ENCODE data around the gene TRABD2B.

- TF ChIP-seq, protein P1, sequence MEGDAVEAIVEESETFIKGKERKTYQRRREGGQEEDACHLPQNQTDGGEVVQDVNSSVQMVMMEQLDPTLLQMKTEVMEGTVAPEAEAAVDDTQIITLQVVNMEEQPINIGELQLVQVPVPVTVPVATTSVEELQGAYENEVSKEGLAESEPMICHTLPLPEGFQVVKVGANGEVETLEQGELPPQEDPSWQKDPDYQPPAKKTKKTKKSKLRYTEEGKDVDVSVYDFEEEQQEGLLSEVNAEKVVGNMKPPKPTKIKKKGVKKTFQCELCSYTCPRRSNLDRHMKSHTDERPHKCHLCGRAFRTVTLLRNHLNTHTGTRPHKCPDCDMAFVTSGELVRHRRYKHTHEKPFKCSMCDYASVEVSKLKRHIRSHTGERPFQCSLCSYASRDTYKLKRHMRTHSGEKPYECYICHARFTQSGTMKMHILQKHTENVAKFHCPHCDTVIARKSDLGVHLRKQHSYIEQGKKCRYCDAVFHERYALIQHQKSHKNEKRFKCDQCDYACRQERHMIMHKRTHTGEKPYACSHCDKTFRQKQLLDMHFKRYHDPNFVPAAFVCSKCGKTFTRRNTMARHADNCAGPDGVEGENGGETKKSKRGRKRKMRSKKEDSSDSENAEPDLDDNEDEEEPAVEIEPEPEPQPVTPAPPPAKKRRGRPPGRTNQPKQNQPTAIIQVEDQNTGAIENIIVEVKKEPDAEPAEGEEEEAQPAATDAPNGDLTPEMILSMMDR (IDR thresholded peaks at IDR 0.05) = no peak
- TF ChIP-seq EP300 (IDR thresholded peaks at IDR 0.05) = no peak
- TF ChIP-seq POLR2A (IDR thresholded peaks at IDR 0.05) = no peak
- TF ChIP-seq POLR2AphosphoS5 (IDR thresholded peaks at IDR 0.05) = no peak
Observed at GRCh38 chr1:48022306-48022705, 25.1 kb upstream of the TRABD2B start.
